ENCODE measurements around the gene AUTS2. TPM values are rescaled to one million over a fixed set of nuclear protein-coding genes. Genes with fewer than 3 reads are reported as not detected.
A peak's percentile ranks its signal among the peaks of the same experiment; 100 is the strongest.

The AUTS2 gene
- polyA plus RNA-seq, 1 donor from 2014 or later, result 97.3 TPM

DNA sequence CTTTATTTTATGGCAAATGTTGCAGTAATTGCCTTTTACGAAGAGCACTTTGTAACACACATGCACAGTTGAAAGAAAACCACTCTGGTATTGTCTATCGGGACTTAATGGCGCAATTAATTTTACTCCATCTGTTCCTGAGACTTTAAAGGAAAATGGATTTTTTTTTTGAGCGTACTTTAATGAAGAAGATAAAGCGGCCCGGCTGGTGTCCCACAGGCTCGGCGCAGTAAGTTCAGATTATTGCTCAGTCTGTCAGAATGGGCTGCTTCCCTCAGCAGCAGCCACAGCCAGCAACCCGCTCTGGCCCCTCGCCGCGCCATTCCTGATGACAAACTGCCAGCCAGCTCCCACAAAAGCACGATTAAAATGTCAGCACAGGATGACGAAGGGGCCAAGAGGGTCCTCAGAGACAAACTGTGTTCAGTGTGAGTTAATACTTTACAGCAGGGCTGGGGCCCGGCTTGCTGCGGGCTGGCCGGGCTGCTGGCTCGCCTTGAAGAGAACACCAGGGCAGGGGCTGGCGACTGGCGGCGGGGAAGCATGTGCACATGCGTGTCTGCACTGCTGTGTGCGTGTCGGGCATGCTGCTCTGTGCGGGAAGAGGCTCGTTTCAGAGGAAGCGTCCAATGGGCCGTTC is 1032.7 kb downstream of the AUTS2 start:
- TF ChIP-seq EZH2 (IDR thresholded peaks at IDR 0.05; ENCODE audit: borderline replicate concordance, insufficient read depth, low read length, poor library complexity, severe bottlenecking), result no peak
- TF ChIP-seq SMC3 (conservative IDR thresholded peaks at IDR 0.05; ENCODE audit: poor library complexity), result peak; percentile 33
- TF ChIP-seq EP300 (conservative IDR thresholded peaks at IDR 0.05; ENCODE audit: poor library complexity, severe bottlenecking), result peak; percentile 80
- peak; percentile 31 for TF ChIP-seq RAD21 (conservative IDR thresholded peaks at IDR 0.05)
- TF ChIP-seq, protein P1, sequence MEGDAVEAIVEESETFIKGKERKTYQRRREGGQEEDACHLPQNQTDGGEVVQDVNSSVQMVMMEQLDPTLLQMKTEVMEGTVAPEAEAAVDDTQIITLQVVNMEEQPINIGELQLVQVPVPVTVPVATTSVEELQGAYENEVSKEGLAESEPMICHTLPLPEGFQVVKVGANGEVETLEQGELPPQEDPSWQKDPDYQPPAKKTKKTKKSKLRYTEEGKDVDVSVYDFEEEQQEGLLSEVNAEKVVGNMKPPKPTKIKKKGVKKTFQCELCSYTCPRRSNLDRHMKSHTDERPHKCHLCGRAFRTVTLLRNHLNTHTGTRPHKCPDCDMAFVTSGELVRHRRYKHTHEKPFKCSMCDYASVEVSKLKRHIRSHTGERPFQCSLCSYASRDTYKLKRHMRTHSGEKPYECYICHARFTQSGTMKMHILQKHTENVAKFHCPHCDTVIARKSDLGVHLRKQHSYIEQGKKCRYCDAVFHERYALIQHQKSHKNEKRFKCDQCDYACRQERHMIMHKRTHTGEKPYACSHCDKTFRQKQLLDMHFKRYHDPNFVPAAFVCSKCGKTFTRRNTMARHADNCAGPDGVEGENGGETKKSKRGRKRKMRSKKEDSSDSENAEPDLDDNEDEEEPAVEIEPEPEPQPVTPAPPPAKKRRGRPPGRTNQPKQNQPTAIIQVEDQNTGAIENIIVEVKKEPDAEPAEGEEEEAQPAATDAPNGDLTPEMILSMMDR (IDR thresholded peaks at IDR 0.05; ENCODE audit: poor library complexity, severe bottlenecking), result no peak
- peak; percentile 59 for TF ChIP-seq MXI1 (conservative IDR thresholded peaks at IDR 0.05; ENCODE audit: poor library complexity, severe bottlenecking)
- TF ChIP-seq, protein P2, sequence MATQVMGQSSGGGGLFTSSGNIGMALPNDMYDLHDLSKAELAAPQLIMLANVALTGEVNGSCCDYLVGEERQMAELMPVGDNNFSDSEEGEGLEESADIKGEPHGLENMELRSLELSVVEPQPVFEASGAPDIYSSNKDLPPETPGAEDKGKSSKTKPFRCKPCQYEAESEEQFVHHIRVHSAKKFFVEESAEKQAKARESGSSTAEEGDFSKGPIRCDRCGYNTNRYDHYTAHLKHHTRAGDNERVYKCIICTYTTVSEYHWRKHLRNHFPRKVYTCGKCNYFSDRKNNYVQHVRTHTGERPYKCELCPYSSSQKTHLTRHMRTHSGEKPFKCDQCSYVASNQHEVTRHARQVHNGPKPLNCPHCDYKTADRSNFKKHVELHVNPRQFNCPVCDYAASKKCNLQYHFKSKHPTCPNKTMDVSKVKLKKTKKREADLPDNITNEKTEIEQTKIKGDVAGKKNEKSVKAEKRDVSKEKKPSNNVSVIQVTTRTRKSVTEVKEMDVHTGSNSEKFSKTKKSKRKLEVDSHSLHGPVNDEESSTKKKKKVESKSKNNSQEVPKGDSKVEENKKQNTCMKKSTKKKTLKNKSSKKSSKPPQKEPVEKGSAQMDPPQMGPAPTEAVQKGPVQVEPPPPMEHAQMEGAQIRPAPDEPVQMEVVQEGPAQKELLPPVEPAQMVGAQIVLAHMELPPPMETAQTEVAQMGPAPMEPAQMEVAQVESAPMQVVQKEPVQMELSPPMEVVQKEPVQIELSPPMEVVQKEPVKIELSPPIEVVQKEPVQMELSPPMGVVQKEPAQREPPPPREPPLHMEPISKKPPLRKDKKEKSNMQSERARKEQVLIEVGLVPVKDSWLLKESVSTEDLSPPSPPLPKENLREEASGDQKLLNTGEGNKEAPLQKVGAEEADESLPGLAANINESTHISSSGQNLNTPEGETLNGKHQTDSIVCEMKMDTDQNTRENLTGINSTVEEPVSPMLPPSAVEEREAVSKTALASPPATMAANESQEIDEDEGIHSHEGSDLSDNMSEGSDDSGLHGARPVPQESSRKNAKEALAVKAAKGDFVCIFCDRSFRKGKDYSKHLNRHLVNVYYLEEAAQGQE (IDR thresholded peaks at IDR 0.05; ENCODE audit: borderline replicate concordance), result no peak
- TF ChIP-seq POLR2AphosphoS5 (IDR thresholded peaks at IDR 0.05), result peak; percentile 50
- no peak for TF ChIP-seq TAF1 (IDR thresholded peaks at IDR 0.05; ENCODE audit: low read depth)
- peak overlapping the region; percentile 63 for H3K4me2 ChIP-seq (ENCODE audit: low read length)
- peaks cover 7% of the 10 kb centered on the region for H3F3A ChIP-seq (ENCODE audit: insufficient read depth, low read length, poor library complexity, severe bottlenecking)
- peaks cover 82% of the 10 kb centered on the region for H3K79me2 ChIP-seq (replicated peaks; ENCODE audit: insufficient read depth, low read length)
- H3K9me3 ChIP-seq (ENCODE audit: low read length), result no peaks in the 10 kb centered on the region
- no peak overlapping the region for H2AFZ ChIP-seq (ENCODE audit: low read depth, low read length)
- H3K36me3 ChIP-seq (ENCODE audit: insufficient read depth, low read length), result no peaks in the 10 kb centered on the region
- H3K27me3 ChIP-seq (ENCODE audit: insufficient read depth, low read depth, low read length), result no peaks in the 10 kb centered on the region
- no peaks in the 10 kb centered on the region for H4K20me1 ChIP-seq (ENCODE audit: insufficient read depth)
- peak overlapping the region; percentile 60 for H3K9ac ChIP-seq (ENCODE audit: low read length)
- peak overlapping the region; percentile 53 for H3K4me3 ChIP-seq (ENCODE audit: low read length)
- H3K9me2 ChIP-seq (ENCODE audit: insufficient read depth, low read length), result no peaks in the 10 kb centered on the region
- peak overlapping the region; percentile 88 for H3K27ac ChIP-seq (ENCODE audit: low read length)

DNA sequence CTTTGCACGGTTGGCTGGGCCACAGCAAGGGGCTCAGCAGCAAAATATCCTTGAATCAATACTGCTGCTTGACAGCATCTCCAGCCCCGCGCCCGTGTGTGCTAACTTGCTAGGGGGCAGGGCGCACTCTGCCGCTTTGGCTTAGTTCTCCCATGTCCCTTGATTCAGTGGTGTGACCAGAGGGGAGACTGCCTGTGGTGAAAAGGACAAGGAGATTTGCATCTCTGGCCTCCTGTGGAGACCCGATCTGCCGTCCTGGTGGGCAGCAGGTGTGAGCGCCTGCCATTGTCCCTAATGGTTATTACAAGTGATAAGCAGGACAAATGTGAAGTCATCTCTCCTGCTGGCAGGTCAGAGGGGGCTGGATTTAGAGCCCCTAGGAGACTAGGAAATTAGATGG is 1033.4 kb downstream of the AUTS2 start:
- H3K4me3 ChIP-seq (ENCODE audit: low read length), result peak overlapping the region; percentile 53
- no peaks in the 10 kb centered on the region for H3K9me2 ChIP-seq (ENCODE audit: insufficient read depth, low read length)
- no peak overlapping the region for H2AFZ ChIP-seq (ENCODE audit: low read depth, low read length)
- no peaks in the 10 kb centered on the region for H3K36me3 ChIP-seq (ENCODE audit: insufficient read depth, low read length)
- H3K9me3 ChIP-seq (ENCODE audit: low read length), result no peaks in the 10 kb centered on the region
- H3K9ac ChIP-seq (ENCODE audit: low read length), result peak overlapping the region; percentile 60
- H3K27ac ChIP-seq (ENCODE audit: low read length), result peak overlapping the region; percentile 88
- H3K27me3 ChIP-seq (ENCODE audit: insufficient read depth, low read depth, low read length), result no peaks in the 10 kb centered on the region
- no peaks in the 10 kb centered on the region for H4K20me1 ChIP-seq (ENCODE audit: insufficient read depth)
- peaks cover 85% of the 10 kb centered on the region for H3K79me2 ChIP-seq (replicated peaks; ENCODE audit: insufficient read depth, low read length)
- TF ChIP-seq, protein P1 (IDR thresholded peaks at IDR 0.05; ENCODE audit: poor library complexity, severe bottlenecking), result no peak
- TF ChIP-seq SMC3 (conservative IDR thresholded peaks at IDR 0.05; ENCODE audit: poor library complexity) (no peak), POLR2AphosphoS5 (IDR thresholded peaks at IDR 0.05) (no peak), TAF1 (IDR thresholded peaks at IDR 0.05; ENCODE audit: low read depth) (no peak), MXI1 (conservative IDR thresholded peaks at IDR 0.05; ENCODE audit: poor library complexity, severe bottlenecking) (no peak), RAD21 (conservative IDR thresholded peaks at IDR 0.05) (no peak), EP300 (conservative IDR thresholded peaks at IDR 0.05; ENCODE audit: poor library complexity, severe bottlenecking) (no peak), EZH2 (IDR thresholded peaks at IDR 0.05; ENCODE audit: borderline replicate concordance, insufficient read depth, low read length, poor library complexity, severe bottlenecking) (no peak)
- TF ChIP-seq, protein P2 (IDR thresholded peaks at IDR 0.05; ENCODE audit: borderline replicate concordance), result no peak
- H3F3A ChIP-seq (ENCODE audit: insufficient read depth, low read length, poor library complexity, severe bottlenecking), result peaks cover 7% of the 10 kb centered on the region
- peak overlapping the region; percentile 12 for H3K4me2 ChIP-seq (ENCODE audit: low read length)
